ENCODE results near the gene ZNF844.

DNA sequence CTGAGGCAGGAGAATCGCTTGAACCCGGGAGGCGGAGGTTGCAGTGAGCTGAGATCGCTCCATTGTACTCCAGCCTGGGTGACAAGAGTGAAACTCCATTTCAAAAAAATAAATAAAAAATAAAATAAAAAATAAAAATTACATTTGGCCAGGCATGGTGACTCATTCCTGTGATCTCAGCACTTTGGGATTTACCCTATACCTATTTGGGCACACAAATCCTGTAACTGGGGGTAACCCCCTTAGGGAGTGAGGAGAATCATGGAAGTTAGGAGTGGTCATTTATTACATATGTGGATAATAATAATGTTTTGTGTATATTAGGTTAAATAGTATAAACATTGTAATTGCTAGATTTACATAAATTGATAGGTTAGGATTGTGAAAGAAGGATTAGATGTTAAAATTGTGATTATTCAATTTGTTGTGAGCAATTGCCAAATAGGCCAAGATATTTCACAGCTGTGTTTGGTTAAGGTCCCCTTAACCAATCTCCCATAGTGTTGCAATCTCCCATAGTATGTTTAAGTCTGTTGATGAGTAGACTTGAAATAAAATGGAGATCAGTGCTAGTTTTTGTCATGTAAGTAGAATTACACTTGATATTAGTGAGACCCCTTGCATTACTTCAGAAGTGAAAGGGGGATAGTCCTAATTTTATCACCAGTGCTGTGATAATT lies 30.7 kb downstream of the ZNF844 start:
- TF ChIP-seq, protein P1, sequence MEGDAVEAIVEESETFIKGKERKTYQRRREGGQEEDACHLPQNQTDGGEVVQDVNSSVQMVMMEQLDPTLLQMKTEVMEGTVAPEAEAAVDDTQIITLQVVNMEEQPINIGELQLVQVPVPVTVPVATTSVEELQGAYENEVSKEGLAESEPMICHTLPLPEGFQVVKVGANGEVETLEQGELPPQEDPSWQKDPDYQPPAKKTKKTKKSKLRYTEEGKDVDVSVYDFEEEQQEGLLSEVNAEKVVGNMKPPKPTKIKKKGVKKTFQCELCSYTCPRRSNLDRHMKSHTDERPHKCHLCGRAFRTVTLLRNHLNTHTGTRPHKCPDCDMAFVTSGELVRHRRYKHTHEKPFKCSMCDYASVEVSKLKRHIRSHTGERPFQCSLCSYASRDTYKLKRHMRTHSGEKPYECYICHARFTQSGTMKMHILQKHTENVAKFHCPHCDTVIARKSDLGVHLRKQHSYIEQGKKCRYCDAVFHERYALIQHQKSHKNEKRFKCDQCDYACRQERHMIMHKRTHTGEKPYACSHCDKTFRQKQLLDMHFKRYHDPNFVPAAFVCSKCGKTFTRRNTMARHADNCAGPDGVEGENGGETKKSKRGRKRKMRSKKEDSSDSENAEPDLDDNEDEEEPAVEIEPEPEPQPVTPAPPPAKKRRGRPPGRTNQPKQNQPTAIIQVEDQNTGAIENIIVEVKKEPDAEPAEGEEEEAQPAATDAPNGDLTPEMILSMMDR (conservative IDR thresholded peaks at IDR 0.05; ENCODE audit: low read depth, low read length): no peak
- no peak for TF ChIP-seq EZH2phosphoT487 (IDR thresholded peaks at IDR 0.05; ENCODE audit: borderline replicate concordance, low read length)
- no peak for TF ChIP-seq EZH2 (IDR thresholded peaks at IDR 0.05; ENCODE audit: low read length, unreplicated experiment)

Measured in PC-3 (cell line).